Upper lobe of left lung (tissue), 4 donors: ENCODE results near the gene ERV3-1.

Source experiments
- POLR2A ChIP-seq, 4 donors: fragments of 450-650 bp; IDR thresholded peaks; one replicate each; pipeline ENCODE4 v1.5.1; 2016 to 2017; ENCODE audit warnings: antibody characterized with exemption in 4 of 4, mild to moderate bottlenecking in 2 of 4
- TF ChIP-seq, protein P1 (sequence below), 6 experiments: fragments of 450-650 bp in 4 of 6; fragments of 200-600 bp in 2 of 6; sonication (generic) in 2 of 6; IDR thresholded peaks; one replicate each; pipeline ENCODE4 v1.5.1; 2016 to 2019; ENCODE audit warnings: antibody characterized with exemption in 6 of 6

DNA sequence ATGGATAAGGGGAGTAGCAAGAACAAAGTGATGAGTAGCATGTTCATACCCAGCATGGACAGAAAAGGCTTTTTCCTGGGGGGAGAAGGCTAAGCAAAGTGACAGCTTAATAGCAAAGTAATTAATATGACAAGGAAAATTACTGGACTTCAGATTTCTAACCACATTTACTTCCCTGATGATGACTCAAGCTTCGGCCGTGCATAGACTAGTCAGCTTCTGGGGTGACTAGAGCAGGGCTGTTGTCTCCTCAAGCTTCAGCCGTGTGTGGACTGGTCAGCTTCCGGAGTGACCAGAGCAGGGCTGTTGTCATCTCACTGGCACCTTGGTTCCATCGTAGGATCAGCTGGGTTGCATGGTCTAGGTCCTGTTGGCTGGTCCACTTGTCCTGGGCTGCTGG is 13.5 kb downstream of the ERV3-1 start:
- TF ChIP-seq, protein P1, sequence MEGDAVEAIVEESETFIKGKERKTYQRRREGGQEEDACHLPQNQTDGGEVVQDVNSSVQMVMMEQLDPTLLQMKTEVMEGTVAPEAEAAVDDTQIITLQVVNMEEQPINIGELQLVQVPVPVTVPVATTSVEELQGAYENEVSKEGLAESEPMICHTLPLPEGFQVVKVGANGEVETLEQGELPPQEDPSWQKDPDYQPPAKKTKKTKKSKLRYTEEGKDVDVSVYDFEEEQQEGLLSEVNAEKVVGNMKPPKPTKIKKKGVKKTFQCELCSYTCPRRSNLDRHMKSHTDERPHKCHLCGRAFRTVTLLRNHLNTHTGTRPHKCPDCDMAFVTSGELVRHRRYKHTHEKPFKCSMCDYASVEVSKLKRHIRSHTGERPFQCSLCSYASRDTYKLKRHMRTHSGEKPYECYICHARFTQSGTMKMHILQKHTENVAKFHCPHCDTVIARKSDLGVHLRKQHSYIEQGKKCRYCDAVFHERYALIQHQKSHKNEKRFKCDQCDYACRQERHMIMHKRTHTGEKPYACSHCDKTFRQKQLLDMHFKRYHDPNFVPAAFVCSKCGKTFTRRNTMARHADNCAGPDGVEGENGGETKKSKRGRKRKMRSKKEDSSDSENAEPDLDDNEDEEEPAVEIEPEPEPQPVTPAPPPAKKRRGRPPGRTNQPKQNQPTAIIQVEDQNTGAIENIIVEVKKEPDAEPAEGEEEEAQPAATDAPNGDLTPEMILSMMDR (IDR thresholded peaks at IDR 0.05), result no peak
- TF ChIP-seq POLR2A (IDR thresholded peaks at IDR 0.05), result no peak
